ENCODE results near the gene ETNK2. TPM values are rescaled to one million over a fixed set of nuclear protein-coding genes. Genes with fewer than 3 reads are reported as not detected.

The ETNK2 gene
- total and polyA plus RNA-seq, 2 of the 8 experiments (the other 6 are each of a cell fraction or from before 2014, with no cell fraction given): 20.1 to 26.7 TPM

DNA sequence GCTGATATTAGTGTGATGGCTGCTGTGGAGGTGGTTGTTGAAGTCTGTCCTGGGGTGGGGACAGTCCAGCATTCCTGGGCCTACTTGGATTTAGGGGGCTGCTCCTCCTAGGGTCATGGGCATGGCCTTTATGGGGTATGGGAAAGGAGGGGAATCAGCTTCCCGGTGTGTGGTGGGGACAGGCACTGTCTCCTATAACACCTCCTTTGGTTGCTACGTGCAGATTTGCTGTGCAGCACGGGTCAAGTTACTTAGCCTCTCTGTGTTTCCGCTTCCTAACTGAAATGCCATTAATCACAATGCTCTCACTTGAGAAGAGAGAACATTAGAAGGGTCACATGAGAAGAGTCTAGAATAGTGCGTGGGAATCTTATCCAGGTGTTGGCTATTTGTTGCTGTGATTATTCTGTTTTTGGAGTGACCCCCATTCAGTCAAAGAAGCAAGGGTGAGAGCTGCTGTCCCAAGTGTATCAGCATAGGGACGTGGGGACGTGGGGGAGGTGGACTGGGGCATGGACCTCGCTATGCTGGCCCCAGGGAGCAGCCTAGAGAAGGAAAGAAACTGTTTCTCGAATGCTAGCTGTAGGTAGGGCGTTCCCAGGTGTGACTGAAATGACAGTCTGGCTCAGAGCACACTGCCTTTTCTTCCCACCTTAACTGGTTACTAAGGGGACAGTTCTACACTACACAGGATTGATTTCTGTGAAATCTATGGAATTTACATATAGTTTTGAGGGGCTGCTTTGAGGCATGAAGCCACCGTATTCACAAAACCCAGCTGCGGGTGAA is 59.0 kb downstream of the ETNK2 start:
- no peak overlapping the region for H4K91ac ChIP-seq (replicated peaks; ENCODE audit: insufficient read length, low read length)
- no peak overlapping the region for H3K23ac ChIP-seq (ENCODE audit: insufficient read length)
- H4K8ac ChIP-seq (ENCODE audit: extremely low read depth, insufficient read depth, low read length): no peak overlapping the region
- H2AFZ ChIP-seq (ENCODE audit: low read length): no peak overlapping the region
- no peak overlapping the region for H3K27ac ChIP-seq (ENCODE audit: low read depth, low read length)
- 75% methylated on average over 12 of the region's 12 CpGs; no CpG with 5 or more reads in 1 of the 2 experiments for WGBS, 2 experiments (ENCODE audit: extremely low coverage in 1 of 2, insufficient coverage in 1 of 2, insufficient read length in 1 of 2, insufficient replicate concordance in 2 of 2, low coverage in 1 of 2, low lambda C conversion rate in 2 of 2, missing lambda C conversion rate in 1 of 2)
- no peak overlapping the region for H3K4ac ChIP-seq (replicated peaks; ENCODE audit: insufficient read length, low read depth, low read length)
- H3K56ac ChIP-seq (replicated peaks; ENCODE audit: insufficient read length, low read depth, low read length): no peak overlapping the region
- peaks cover 34% of the 10 kb centered on the region for H3K79me1 ChIP-seq (ENCODE audit: low read depth, low read length)
- H3K23me2 ChIP-seq (ENCODE audit: low read depth, low read length): no peaks in the 10 kb centered on the region
- ChIA-PET CTCF (ENCODE audit: partially characterized antibody) (interaction anchor here (0.9 to 5.4 kb wide), 6 partner anchors 11 to 221 kb away, joined by 4 to 34 read pairs (median 5); no protein-coding TSS in a partner anchor), POLR2A (ENCODE audit: partially characterized antibody) (interaction anchor here (1.2 to 7.7 kb wide), 4 partner anchors 15 to 230 kb away, joined by 3 to 101 read pairs (median 4); partner anchors contain the start of gene SOX13)
- no peaks in the 10 kb centered on the region for H3K36me3 ChIP-seq (ENCODE audit: control insufficient read depth in 2 of 4, insufficient read depth in 4 of 4, low read length in 3 of 4)
- no peak overlapping the region for H4K5ac ChIP-seq (ENCODE audit: insufficient read length, low read depth, low read length)
- H3K14ac ChIP-seq (ENCODE audit: insufficient read length): no peak overlapping the region
- no peak overlapping the region for H3K4me3 ChIP-seq (ENCODE audit: extremely low read depth in 1 of 4, insufficient read depth in 2 of 4, low read depth in 3 of 4, low read length in 4 of 4)
- no peaks in the 10 kb centered on the region for H3K9me3 ChIP-seq (ENCODE audit: insufficient read depth in 2 of 2, low read depth in 1 of 2, low read length in 1 of 2)
- FAIRE-seq (no peak), DNase-seq (ENCODE audit: low read depth in 1 of 2, low spot score in 2 of 2) (no peak)
- peaks cover 52 to 100% of the 10 kb centered on the region in 2 experiments for H3K79me2 ChIP-seq (ENCODE audit: control insufficient read depth in 1 of 2, insufficient read depth in 2 of 2, low read length in 2 of 2)
- H3K18ac ChIP-seq (ENCODE audit: extremely low read depth, low read length): no peak overlapping the region; the same call in 1 of the 2 replicates
- peaks cover 32 to 63% (median 44%) of the 10 kb centered on the region in 4 experiments for H3K4me1 ChIP-seq (replicated peaks in 1 of 4; ENCODE audit: control insufficient read depth in 3 of 4, insufficient read depth in 4 of 4, low read length in 3 of 4)
- H4K20me1 ChIP-seq (replicated peaks in 1 of 2; ENCODE audit: control insufficient read depth in 1 of 2, insufficient read depth in 2 of 2, low read length in 2 of 2): peaks cover 50 to 58% of the 10 kb centered on the region in 2 experiments
- H2BK120ac ChIP-seq (replicated peaks; ENCODE audit: low read depth, low read length): no peak overlapping the region
- H3K9ac ChIP-seq (replicated peaks in 1 of 4; ENCODE audit: extremely low read depth in 1 of 4, low read depth in 3 of 4, low read length in 3 of 4): no peak overlapping the region
- H2BK15ac ChIP-seq (ENCODE audit: low read length): 0 out of 2 replicates have a peak overlapping the region, but pooled peaks have one; percentile 62
- no peak overlapping the region for H2BK20ac ChIP-seq (ENCODE audit: low read length)
- no peaks in the 10 kb centered on the region for H3K27me3 ChIP-seq (replicated peaks in 1 of 4; ENCODE audit: control insufficient read depth in 3 of 4, extremely low read depth in 1 of 4, insufficient read depth in 3 of 4, low read length in 3 of 4)
- peak overlapping the region in 1 of 2 experiments; percentile 71; a peak in 1 of 4 replicates for H3K4me2 ChIP-seq (ENCODE audit: insufficient read depth in 1 of 2, low read depth in 2 of 2, low read length in 2 of 2)
- peak overlapping the region; percentile 40; the same call in 1 of the 2 replicates for H2BK5ac ChIP-seq (ENCODE audit: low read depth, low read length)
- H2AK5ac ChIP-seq (ENCODE audit: low read depth, low read length): no peak overlapping the region
- H2BK12ac ChIP-seq (ENCODE audit: low read depth, low read length): no peak overlapping the region
- TF ChIP-seq TAF7 (optimal IDR thresholded peaks at IDR 0.05; ENCODE audit: borderline replicate concordance, low read depth, low read length): no peak
- TF ChIP-seq CBX5 (IDR thresholded peaks at IDR 0.05; ENCODE audit: low read depth, low read length): no peak
- no peak for TF ChIP-seq NRF1 (IDR thresholded peaks at IDR 0.05; ENCODE audit: low read depth, low read length)
- no peak for TF ChIP-seq SIN3A (conservative IDR thresholded peaks at IDR 0.05 in 1 of 2, IDR thresholded peaks at IDR 0.05 in 1 of 2; ENCODE audit: low read depth in 1 of 2, low read length in 2 of 2)
- no peak for TF ChIP-seq CBX8 (IDR thresholded peaks at IDR 0.05; ENCODE audit: borderline replicate concordance, low read depth, low read length)
- TF ChIP-seq HDAC2 (IDR thresholded peaks at IDR 0.05; ENCODE audit: borderline replicate concordance in 1 of 2, low read depth in 2 of 2, low read length in 2 of 2): no peak
- TF ChIP-seq SP1 (IDR thresholded peaks at IDR 0.05; ENCODE audit: low read depth, low read length): no peak
- TF ChIP-seq KDM5A (IDR thresholded peaks at IDR 0.05; ENCODE audit: low read length): no peak
- TF ChIP-seq JUN (IDR thresholded peaks at IDR 0.05; ENCODE audit: low read depth, low read length): no peak
- TF ChIP-seq KDM1A (IDR thresholded peaks at IDR 0.05; ENCODE audit: borderline replicate concordance, low read length): no peak
- no peak for TF ChIP-seq HDAC6 (IDR thresholded peaks at IDR 0.05; ENCODE audit: low read depth, low read length)
- no peak for TF ChIP-seq TAF1 (IDR thresholded peaks at IDR 0.05; ENCODE audit: low read depth, low read length)
